ENCODE data around the gene SQSTM1. TPM values are rescaled to one million over a fixed set of nuclear protein-coding genes. Genes with fewer than 3 reads are reported as not detected.
"Not testable (repeated sequence)": the region's sequence is repeated elsewhere in the genome, so short reads cannot be mapped to it uniquely, and the experiment has no call there.

The SQSTM1 gene
- total RNA-seq, 1 donor from 2014 or later, result 146 TPM

GRCh38 chr5:179868541-179868940 lies 47.8 kb downstream of the SQSTM1 start:
- no peak for TF ChIP-seq CTCF (IDR thresholded peaks at IDR 0.05; ENCODE audit: unreplicated experiment)
- Mint-ChIP-seq H3K4me3 (no peak overlapping the region), H3K27me3 (ENCODE audit: low read depth) (no peaks in the 10 kb centered on the region), H3K36me3 (peaks cover 25% of the 10 kb centered on the region), H3K4me1 (no peaks in the 10 kb centered on the region), H3K9me3 (no peaks in the 10 kb centered on the region), H3K27ac (no peak overlapping the region)
- no peak for DNase-seq (ENCODE audit: low spot score in 2 of 2, unreplicated experiment in 2 of 2)

- Mint-ChIP-seq H3K27me3 (ENCODE audit: low read depth) (no peaks in the 10 kb centered on the region), H3K4me1 (no peaks in the 10 kb centered on the region), H3K9me3 (no peaks in the 10 kb centered on the region), H3K27ac (no peak overlapping the region), H3K4me3 (no peak overlapping the region), H3K36me3 (peaks cover 21% of the 10 kb centered on the region)
- TF ChIP-seq CTCF (IDR thresholded peaks at IDR 0.05; ENCODE audit: unreplicated experiment), result no peak
- DNase-seq (ENCODE audit: low spot score in 2 of 2, unreplicated experiment in 2 of 2), result no peak
Measured at GRCh38 chr5:179869101-179869500, 48.4 kb downstream of the SQSTM1 start.

GRCh38 chr5:179869641-179870402 lies 49.1 kb downstream of the SQSTM1 start:
- DNase-seq (ENCODE audit: low spot score in 2 of 2, unreplicated experiment in 2 of 2), result no peak
- no peaks in the 10 kb centered on the region for H3K27me3 Mint-ChIP-seq (ENCODE audit: low read depth)
- H3K9me3 Mint-ChIP-seq, result no peaks in the 10 kb centered on the region
- TF ChIP-seq CTCF (IDR thresholded peaks at IDR 0.05; ENCODE audit: unreplicated experiment), result no peak
- H3K4me1 Mint-ChIP-seq, result no peaks in the 10 kb centered on the region
- H3K36me3 Mint-ChIP-seq, result peaks cover 20% of the 10 kb centered on the region
- no peak overlapping the region for H3K27ac Mint-ChIP-seq
- H3K4me3 Mint-ChIP-seq, result no peak overlapping the region

- H3K27ac Mint-ChIP-seq, result no peak overlapping the region
- H3K4me3 Mint-ChIP-seq, result no peak overlapping the region
Measured at GRCh38 chr5:179870403-179870903, 49.7 kb downstream of the SQSTM1 start.

GRCh38 chr5:179870952-179871351 lies 50.2 kb downstream of the SQSTM1 start:
- no peak for TF ChIP-seq CTCF (IDR thresholded peaks at IDR 0.05; ENCODE audit: unreplicated experiment)
- H3K4me3 Mint-ChIP-seq, result no peak overlapping the region
- H3K36me3 Mint-ChIP-seq, result peaks cover 22% of the 10 kb centered on the region
- no peaks in the 10 kb centered on the region for H3K4me1 Mint-ChIP-seq
- no peak overlapping the region for H3K27ac Mint-ChIP-seq
- no peaks in the 10 kb centered on the region for H3K27me3 Mint-ChIP-seq (ENCODE audit: low read depth)
- DNase-seq (ENCODE audit: low spot score in 2 of 2, unreplicated experiment in 2 of 2), result no peak
- no peaks in the 10 kb centered on the region for H3K9me3 Mint-ChIP-seq

More at GRCh38 chr5:179870403-179870903, 49.7 kb downstream of the SQSTM1 start:
- TF ChIP-seq CTCF (IDR thresholded peaks at IDR 0.05; ENCODE audit: unreplicated experiment), result no peak
- Mint-ChIP-seq H3K4me1 (no peaks in the 10 kb centered on the region), H3K36me3 (peaks cover 22% of the 10 kb centered on the region), H3K9me3 (no peaks in the 10 kb centered on the region), H3K27me3 (ENCODE audit: low read depth) (no peaks in the 10 kb centered on the region)
- no peak for DNase-seq (ENCODE audit: low spot score in 2 of 2, unreplicated experiment in 2 of 2)

GRCh38 chr5:179871533-179871932 lies 50.8 kb downstream of the SQSTM1 start:
- not testable (repeated sequence) for H3K27ac Mint-ChIP-seq; H3K4me1 Mint-ChIP-seq; H3K4me3 Mint-ChIP-seq; DNase-seq (ENCODE audit: low spot score in 2 of 2, unreplicated experiment in 2 of 2); H3K27me3 Mint-ChIP-seq (ENCODE audit: low read depth); H3K9me3 Mint-ChIP-seq
- H3K36me3 Mint-ChIP-seq, result peaks cover 28% of the 10 kb centered on the region
